HG03045 (cell line): ENCODE measurements around the gene CXXC4.

Source experiments
- ATAC-seq: cut with Tn5 transposase; IDR thresholded peaks from one replicate; pipeline ENCODE4 v1.9.1; 2021; ENCODE audit warnings: mild to moderate bottlenecking, moderate library complexity; ENCODE audit not compliant: unreplicated experiment

The CXXC4 gene

GRCh38 chr4:104490096-104490769 lies 4.5 kb downstream of the CXXC4 start:
- ATAC-seq = peak; percentile 43

- peak; percentile 25 for ATAC-seq
Observed at GRCh38 chr4:104489731-104490095, 5.0 kb downstream of the CXXC4 start.

GRCh38 chr4:104488151-104488550 lies 6.5 kb downstream of the CXXC4 start:
- no peak for ATAC-seq

- ATAC-seq = no peak
Observed at GRCh38 chr4:104486716-104487504, 7.8 kb downstream of the CXXC4 start.

GRCh38 chr4:104475652-104476051 lies 19.0 kb downstream of the CXXC4 start:
- no peak for ATAC-seq

GRCh38 chr4:104472766-104473165 lies 21.9 kb downstream of the CXXC4 start:
- ATAC-seq = no peak

- no peak for ATAC-seq
Observed at GRCh38 chr4:104470770-104471169, 23.9 kb downstream of the CXXC4 start.

GRCh38 chr4:104469794-104470193 lies 24.9 kb downstream of the CXXC4 start:
- no peak for ATAC-seq

GRCh38 chr4:104465619-104466018 lies 29.1 kb downstream of the CXXC4 start:
- no peak for ATAC-seq

- no peak for ATAC-seq
Observed at GRCh38 chr4:104465201-104465600, 29.5 kb downstream of the CXXC4 start.

GRCh38 chr4:104462641-104463040 lies 32.1 kb downstream of the CXXC4 start:
- no peak for ATAC-seq

GRCh38 chr4:104457308-104457981 lies 37.2 kb downstream of the CXXC4 start:
- no peak for ATAC-seq

- ATAC-seq = no peak
Observed at GRCh38 chr4:104451573-104451972, 43.1 kb downstream of the CXXC4 start.

GRCh38 chr4:104449537-104449936 lies 45.2 kb downstream of the CXXC4 start:
- no peak for ATAC-seq

- no peak for ATAC-seq
Observed at GRCh38 chr4:104447294-104447693, 47.4 kb downstream of the CXXC4 start.

GRCh38 chr4:104446431-104447278 lies 48.0 kb downstream of the CXXC4 start:
- ATAC-seq = no peak

- no peak for ATAC-seq
Observed at GRCh38 chr4:104444685-104445084, 50.0 kb downstream of the CXXC4 start.

GRCh38 chr4:104436542-104436941 lies 58.2 kb downstream of the CXXC4 start:
- no peak for ATAC-seq

GRCh38 chr4:104429150-104429741 lies 65.4 kb downstream of the CXXC4 start:
- ATAC-seq = no peak

GRCh38 chr4:104425948-104426347 lies 68.7 kb downstream of the CXXC4 start:
- ATAC-seq = no peak

- no peak for ATAC-seq
Observed at GRCh38 chr4:104424989-104425388, 69.7 kb downstream of the CXXC4 start.
